HG02970 (cell line): ENCODE measurements around the gene ZSCAN23.
A peak's percentile ranks its signal among the peaks of the same experiment; 100 is the strongest.
"Not testable (repeated sequence)": the region's sequence is repeated elsewhere in the genome, so short reads cannot be mapped to it uniquely, and the experiment has no call there.

Source experiments
- ATAC-seq: cut with Tn5 transposase; IDR thresholded peaks from one replicate; pipeline ENCODE4 v1.9.1; 2021; ENCODE audit warnings: mild to moderate bottlenecking, moderate library complexity, moderate number of reproducible peaks; ENCODE audit not compliant: unreplicated experiment, low FRiP score

ZSCAN23 gene

DNA sequence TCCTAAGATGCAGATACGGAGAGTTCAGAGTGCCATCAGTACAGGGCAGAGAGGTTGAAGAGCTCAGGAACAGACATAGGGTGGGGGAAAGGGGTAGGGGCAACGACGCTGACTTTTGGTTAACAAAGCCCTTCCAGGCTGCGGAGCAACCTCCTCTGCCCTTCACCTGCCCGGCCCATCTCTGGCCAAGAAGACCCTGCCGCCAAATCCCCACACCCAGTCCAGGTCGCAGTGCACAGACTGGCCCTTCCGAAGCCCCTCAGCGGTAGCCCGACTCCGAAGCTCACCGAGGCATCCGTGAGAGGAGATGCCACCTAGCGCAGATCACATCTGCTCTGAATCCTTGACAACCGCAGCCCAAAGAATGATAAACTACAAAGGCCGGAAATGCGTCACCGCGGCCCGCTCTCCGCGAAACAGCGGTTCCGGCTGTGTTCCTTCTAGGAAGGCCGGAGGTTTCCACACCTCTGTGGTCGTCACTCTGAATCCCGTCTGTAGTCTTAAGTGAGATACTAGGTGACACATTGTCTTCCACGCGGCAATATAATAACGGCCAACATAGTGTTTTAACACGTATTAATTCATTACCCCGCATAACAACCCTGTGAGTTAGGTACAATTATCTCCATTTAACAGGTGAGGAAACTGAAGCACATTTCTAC is at the start of gene ZSCAN23:
Gene ZSCAN23, minus strand, starts transcription at position 380 of the 662 bp plus-strand sequence. CDS start 7,225 bp downstream, outside the sequence.
- peak; percentile 75 for ATAC-seq

GRCh38 chr6:28491984-28492317 is 48.7 kb upstream of the ZSCAN23 start:
- no peak for ATAC-seq

GRCh38 chr6:28490205-28490890 is 47.1 kb upstream of the ZSCAN23 start:
- no peak for ATAC-seq

- ATAC-seq: no peak
Measured at GRCh38 chr6:28489366-28490204, 46.3 kb upstream of the ZSCAN23 start.

- ATAC-seq: no peak
Measured at GRCh38 chr6:28488916-28489365, 45.6 kb upstream of the ZSCAN23 start.

GRCh38 chr6:28486988-28487742 is 43.9 kb upstream of the ZSCAN23 start:
- ATAC-seq: no peak

DNA sequence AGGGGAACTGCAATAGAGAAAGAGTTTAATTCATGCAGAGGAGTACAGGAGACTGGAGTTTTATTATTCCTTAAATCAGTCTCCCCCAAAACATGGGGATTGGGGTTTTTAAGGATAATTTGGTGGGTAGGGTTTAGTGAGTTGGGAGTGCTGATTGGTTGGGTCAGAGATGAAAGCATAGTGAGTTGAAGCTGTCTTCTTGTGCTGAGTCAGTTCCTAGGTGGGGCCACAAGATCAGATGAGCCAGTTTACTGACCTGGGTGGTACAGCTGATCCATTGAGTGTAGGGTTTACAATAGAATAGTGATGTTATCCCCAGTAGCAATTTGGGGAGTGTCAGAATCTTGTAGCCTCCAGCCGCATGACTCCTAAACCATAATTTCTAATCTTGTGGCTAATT is 43.2 kb upstream of the ZSCAN23 start:
- ATAC-seq: no peak

DNA sequence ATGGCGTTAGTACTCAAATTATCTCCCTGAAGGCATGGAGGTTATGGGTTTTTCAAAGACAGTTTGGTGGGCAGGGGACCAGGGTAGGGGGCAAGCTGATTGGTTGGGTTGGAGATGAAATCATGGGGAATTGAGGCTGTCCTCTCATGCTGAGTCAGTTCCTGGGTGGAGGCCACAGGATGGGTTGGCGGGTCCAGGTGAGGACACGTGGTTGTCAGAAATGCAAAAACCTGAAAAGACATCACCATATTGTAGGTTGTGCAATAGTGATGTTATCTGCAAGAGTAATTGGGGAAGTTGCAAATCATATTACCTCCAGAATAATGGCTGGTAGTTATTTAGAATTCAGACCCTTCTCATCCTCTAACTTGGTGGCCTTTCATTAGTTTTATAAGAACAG is 42.2 kb upstream of the ZSCAN23 start:
- no peak for ATAC-seq

DNA sequence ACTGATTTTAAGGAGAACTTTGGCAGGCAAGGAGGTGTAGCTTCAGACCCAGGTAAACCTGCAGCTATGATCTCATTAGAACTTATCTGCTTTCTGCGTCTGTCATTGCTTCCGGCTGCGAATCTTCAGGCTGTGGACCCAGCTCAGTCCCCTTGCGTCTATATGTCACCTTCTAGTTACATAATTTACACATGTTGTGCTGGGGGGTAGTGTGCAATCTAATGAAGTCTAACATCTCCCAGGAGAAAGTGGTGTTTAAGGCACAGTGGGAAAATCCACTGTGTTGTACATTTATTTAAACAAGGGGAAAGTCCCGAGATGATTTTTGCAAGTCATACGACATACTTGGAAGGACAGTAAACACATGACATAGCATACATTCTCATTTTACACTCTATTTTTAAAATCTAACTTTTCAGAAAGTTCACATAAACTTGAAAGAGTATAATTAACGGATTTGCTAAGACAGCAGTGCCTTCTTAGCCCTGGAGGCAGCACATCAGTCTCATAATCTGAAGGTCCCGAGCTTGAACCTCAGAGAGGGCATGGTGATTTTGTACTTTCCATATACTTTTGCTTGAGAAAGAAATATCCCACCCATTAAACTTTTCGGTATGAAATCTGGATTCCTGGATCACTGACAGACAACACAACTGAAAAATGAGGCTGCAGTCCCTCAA is 37.1 kb upstream of the ZSCAN23 start:
- no peak for ATAC-seq

- ATAC-seq: no peak
Measured at GRCh38 chr6:28478518-28478917, 35.2 kb upstream of the ZSCAN23 start.

DNA sequence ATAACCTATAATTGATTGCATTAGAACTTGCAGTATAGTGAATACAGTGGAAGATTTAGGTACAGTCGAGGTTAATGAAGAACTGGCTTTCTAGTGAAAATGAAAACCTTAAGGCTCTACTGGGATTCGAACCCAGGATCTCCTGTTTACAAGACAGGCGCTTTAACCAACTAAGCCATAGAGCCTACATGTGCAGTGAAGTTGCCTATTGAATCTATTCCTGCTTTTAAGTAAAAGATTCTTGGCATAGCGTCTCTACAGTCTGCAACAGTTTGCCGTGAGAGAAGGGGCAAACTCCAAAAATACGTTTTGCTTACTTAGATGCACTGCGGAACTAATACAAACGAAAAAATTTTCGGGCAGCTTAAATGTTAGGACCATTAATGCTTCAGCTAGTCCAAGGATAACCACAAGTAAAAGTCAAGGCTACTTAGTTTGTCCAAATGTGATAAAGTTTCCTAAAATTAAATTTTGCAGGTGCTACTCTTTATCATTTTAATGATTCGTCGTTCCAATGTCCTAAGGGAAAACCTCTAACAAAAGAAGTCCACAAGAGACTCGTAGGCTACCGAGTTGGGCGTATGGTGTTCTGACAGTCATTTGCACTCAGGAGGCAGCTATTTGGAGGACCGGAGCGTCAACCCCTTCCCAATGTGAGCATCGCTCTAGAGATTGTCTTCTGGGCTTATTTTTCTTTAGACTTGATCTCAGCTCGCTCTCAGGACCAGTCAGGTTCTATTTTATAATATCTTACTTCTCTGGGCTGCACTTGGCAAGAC is 31.3 kb upstream of the ZSCAN23 start:
- no peak for ATAC-seq

- not testable (repeated sequence) for ATAC-seq
Measured at GRCh38 chr6:28469153-28469745, 26.0 kb upstream of the ZSCAN23 start.

DNA sequence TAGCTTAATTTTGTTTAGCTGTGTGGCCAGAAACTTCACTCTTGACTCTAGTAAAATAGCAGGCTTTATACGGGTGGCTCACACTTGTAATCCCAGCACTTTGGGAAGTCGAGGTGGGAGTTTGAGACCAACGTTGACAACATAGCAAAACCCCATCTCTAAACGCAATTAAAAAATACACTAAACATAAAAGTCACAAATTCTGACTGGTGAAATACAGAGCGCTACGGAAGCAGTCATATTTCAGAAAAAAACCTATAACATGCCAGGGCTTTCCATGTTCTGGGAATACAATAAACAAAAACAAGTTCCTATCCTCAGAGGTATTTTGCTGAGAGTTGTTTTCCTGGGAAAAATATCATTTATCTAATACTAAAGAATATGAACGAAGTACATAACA is 24.8 kb upstream of the ZSCAN23 start:
- no peak for ATAC-seq

GRCh38 chr6:28462401-28462800 is 19.1 kb upstream of the ZSCAN23 start:
- no peak for ATAC-seq

DNA sequence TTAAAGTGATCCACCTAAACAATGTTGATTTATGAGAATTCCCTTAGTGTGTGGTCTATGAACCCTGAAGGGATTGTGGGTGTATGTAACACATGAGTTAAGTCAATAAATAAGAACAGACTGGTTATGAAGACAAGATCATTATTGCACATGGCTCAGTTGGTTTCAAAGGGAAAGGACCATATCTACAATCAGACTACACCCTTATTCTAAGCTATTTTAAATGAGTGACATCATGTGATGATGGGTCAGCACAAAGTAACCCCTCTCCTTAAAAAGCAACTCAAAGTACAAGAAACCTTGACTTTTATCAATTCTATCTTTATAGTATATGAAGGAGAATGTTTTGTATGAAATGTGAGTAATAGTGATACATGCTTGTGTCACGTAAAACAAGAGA is 15.3 kb upstream of the ZSCAN23 start:
- no peak for ATAC-seq

DNA sequence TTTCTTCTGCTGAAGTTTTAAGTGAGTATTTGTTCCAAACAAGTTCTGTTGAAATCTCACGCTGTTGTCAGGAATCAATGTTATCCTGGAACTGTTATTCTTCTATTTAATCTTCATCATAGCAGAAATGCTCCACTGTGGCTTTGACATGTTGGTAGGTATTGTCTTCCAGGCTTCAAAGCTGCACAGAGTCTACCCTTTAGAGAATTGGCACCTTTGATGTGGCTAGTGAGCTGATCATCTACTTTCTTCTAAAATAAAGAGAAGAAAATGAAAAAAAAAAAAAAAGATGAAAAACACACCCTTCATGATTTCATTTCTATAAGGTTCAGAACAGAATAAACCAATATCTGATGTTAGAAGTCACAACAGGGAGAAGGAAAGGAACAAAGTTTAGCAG is 5.8 kb upstream of the ZSCAN23 start:
- ATAC-seq: no peak

DNA sequence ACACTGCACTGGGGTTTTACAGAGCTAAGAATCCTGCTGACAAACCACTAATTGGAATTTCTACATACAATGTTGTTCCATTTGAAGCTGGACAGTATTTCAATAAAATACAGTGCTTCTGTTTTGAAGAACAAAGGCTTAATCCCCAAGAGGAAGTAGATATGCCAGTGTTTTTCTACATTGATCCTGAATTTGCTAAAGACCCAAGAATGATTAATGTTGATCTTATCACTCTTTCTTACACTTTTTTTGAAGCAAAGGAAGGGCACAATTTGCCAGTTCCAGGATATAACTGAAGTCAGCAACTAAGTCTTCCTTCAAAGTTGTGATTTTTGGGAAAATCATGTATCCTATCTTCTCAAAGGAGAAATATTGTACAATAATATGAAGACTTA is 4.2 kb upstream of the ZSCAN23 start:
- ATAC-seq: not testable (repeated sequence)

DNA sequence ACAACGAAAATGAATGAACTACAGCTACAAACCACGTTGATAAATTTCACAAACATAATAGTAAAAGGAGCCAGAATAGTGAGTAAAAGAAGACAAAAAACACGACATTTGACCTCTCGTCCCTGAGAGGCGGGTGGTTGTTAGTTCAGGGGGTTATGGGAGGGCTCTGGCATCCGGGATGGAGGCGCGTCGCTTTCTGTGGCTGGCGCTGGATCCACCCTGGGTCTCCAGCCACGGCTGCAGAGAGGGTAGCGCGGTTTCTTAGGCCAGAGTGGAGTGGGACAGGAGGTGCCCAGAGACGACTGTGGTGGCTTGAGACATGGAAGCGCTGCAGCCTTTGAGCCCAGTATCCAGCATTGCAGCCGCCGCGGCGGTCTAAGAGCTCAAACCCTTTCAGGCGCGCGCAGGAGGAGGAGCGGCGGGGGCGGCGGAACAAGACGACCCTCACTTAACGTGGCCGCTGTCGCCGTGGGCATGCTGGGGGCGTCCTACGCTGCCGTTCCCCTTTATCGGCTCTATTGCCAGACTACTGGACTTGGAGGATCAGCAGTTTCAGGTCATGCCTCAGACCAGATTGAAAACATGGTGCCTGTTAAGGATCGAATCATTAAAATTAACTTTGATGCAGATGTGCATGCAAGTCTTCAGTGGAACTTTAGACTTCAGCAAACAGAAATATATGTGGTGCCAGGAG is 3.7 kb upstream of the ZSCAN23 start:
- no peak for ATAC-seq
